SK-N-MC (cell line): ENCODE results near the gene SLC1A2.

Experiments
- EZH2 ChIP-seq: fragments of 200-600 bp; sonication (generic); IDR thresholded peaks from one replicate; pipeline ENCODE4 v1.6.1; 2017; ENCODE audit warnings: antibody characterized with exemption
- FOXP2 ChIP-seq: optimal IDR thresholded peaks from 2 replicates; pipeline ENCODE3; 2011; ENCODE audit warnings: mild to moderate bottlenecking, moderate library complexity; ENCODE audit not compliant: insufficient read depth; ENCODE audit errors: extremely low read length, control extremely low read depth
- POLR2AphosphoS5 ChIP-seq: IDR thresholded peaks from 2 replicates; pipeline ENCODE4 v1.6.1; 2012; ENCODE audit warnings: mild to moderate bottlenecking, low read depth, low read length, borderline replicate concordance

GRCh38 chr11:35332524-35332923 lies 86.8 kb downstream of the SLC1A2 start:
- TF ChIP-seq POLR2AphosphoS5 = no peak
- no peak for TF ChIP-seq EZH2
- no peak for TF ChIP-seq FOXP2
